Activated T-cell treated with anti-CD3 and anti-CD28 coated beads, Interleukin-2, amount 50 U/mL, for 4 hours (primary cell): Measurements from ENCODE around the gene DIS3L2. TPM values are rescaled to one million over a fixed set of nuclear protein-coding genes. Genes with fewer than 3 reads are reported as not detected.
"Not testable (repeated sequence)": the region's sequence is repeated elsewhere in the genome, so short reads cannot be mapped to it uniquely, and the experiment has no call there.

Experiments used
- ATAC-seq, 2 donors: fragments of 200-7000 bp; cut with Tn5 transposase; one replicate each; pipeline ENCODE4 v1.10.0; 2021
- DNase-seq: peaks from one replicate; pipeline ENCODE4 v3.0.0-alpha.2; 2020
- H3K27me3 Mint-ChIP-seq: one replicate; pipeline ENCODE4 v1.8.0; 2021; ENCODE audit warnings: low read depth, mixed read lengths
- H3K36me3 Mint-ChIP-seq: one replicate; pipeline ENCODE4 v1.8.0; 2022; ENCODE audit warnings: mixed read lengths; ENCODE audit not compliant: insufficient read depth
- H3K4me1 Mint-ChIP-seq: one replicate; pipeline ENCODE4 v1.8.0; 2021; ENCODE audit warnings: low read depth, mixed read lengths
- H3K4me3 Mint-ChIP-seq: one replicate; pipeline ENCODE4 v1.8.0; 2021; ENCODE audit warnings: mild to moderate bottlenecking, moderate library complexity, mixed read lengths
- H3K9me3 Mint-ChIP-seq: one replicate; pipeline ENCODE4 v1.8.0; 2021; ENCODE audit warnings: mixed read lengths
- total RNA-seq, 3 donors: library from RNA; stranded (reverse); gene quantifications; one replicate each; pipeline ENCODE4 v1.2.1, GENCODE V29; 2021

The DIS3L2 gene
- total RNA-seq, 3 donors from 2014 or later = 38.5 to 43.7 (median 41.4) TPM

GRCh38 chr2:232320443-232320803, 358.9 kb downstream of the DIS3L2 start:
- Mint-ChIP-seq H3K4me1 (peaks cover 72% of the 10 kb centered on the region), H3K9me3 (no peaks in the 10 kb centered on the region), H3K27me3 (no peaks in the 10 kb centered on the region), H3K36me3 (no peaks in the 10 kb centered on the region), H3K4me3 (no peak overlapping the region)
- no peak for DNase-seq
- ATAC-seq = no peak

- peaks cover 63% of the 10 kb centered on the region for H3K4me1 Mint-ChIP-seq
- H3K27me3 Mint-ChIP-seq = no peaks in the 10 kb centered on the region
- ATAC-seq (peak; percentile 64 to 77), DNase-seq (peak; percentile 28)
- no peaks in the 10 kb centered on the region for H3K36me3 Mint-ChIP-seq
- H3K9me3 Mint-ChIP-seq = no peaks in the 10 kb centered on the region
- H3K4me3 Mint-ChIP-seq = no peak overlapping the region
These were observed 359.8 kb downstream of the DIS3L2 start for GRCh38 chr2:232321156-232321816.

DNA sequence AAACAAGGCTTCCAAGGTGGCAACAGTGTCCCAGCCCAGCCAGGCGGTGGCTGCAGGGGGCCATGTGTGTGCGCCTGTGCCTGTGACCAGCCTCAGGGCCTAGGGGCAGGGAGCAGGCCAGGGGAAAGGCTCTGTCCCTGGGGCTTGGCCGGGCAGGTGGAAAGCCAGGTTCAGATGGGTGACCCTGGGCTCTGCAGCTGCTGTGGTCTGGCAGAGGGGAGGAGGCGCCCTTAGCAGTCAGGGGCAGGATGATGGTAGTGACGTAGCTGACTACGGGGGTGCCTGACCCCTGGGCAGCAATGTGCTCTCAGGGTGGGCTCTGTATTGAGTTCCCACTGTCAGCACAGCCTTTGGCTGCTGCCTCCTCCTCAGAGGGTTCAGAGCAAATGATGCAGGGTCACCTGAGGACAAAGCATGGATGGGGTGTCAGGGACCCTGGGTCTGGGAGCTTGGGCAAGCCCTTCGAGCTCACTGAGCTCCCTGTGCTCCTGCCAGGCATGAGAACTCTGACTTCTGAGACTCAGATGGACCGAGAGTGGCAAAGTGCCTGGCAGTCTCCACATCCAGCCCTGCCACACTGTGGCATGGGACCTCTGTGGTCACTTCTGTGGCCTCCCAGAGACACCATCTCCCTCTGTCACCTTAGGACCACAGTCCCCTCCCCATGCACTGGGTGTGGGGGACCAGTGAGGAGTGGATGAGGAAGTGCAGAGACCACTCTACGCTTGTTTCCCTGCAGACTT, 360.5 kb downstream of the DIS3L2 start:
- no peak overlapping the region for H3K4me3 Mint-ChIP-seq
- H3K4me1 Mint-ChIP-seq = peaks cover 56% of the 10 kb centered on the region

DNA sequence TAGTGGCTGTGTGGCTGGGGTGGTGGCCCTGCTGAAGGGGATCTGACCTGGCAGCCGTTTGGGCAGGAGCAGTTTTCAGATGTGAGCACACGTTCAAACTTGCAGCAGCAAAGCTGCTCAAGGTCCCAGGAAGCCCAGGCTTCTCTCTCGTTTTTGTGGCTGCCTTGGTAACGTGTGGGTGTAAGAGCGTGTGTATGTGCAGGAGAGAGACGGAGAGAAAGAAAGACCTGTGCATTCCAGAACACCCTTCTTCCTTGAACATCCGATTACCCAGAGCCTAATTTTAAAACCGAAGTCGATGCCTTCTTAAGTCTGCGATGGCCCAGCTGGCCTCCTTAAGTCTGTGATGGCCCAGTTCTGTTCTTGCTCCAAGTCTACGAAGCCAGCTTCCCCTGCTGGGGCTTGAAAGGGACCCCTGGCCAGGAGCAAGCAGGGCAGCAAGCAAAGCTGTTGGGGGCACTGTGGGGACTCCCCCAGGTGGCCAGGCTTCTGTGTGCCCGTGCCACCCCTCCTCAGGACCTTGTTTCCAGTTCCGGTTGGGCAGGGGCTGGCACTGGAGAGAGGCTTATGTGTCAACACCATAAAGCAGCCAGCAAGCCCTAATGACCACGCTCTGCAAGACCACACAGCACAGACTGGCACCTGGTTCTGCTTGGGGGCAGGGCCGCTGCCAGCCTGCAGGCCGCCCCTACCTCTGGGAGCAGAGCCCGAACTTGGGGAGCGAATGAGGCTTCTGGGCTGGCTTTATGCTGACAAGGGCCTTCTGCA, 361.2 kb downstream of the DIS3L2 start:
- ATAC-seq (peak in 1 of 2 donors; percentile 35), DNase-seq (no peak)
- peaks cover 55% of the 10 kb centered on the region for H3K4me1 Mint-ChIP-seq
- H3K36me3 Mint-ChIP-seq = no peaks in the 10 kb centered on the region
- H3K4me3 Mint-ChIP-seq = no peak overlapping the region
- no peaks in the 10 kb centered on the region for H3K27me3 Mint-ChIP-seq
- H3K9me3 Mint-ChIP-seq = no peaks in the 10 kb centered on the region

More for the DNA sequence above, 360.5 kb downstream of the DIS3L2 start:
- no peaks in the 10 kb centered on the region for H3K27me3 Mint-ChIP-seq
- no peaks in the 10 kb centered on the region for H3K36me3 Mint-ChIP-seq
- ATAC-seq (no peak), DNase-seq (no peak)
- H3K9me3 Mint-ChIP-seq = no peaks in the 10 kb centered on the region

- H3K36me3 Mint-ChIP-seq = no peaks in the 10 kb centered on the region
- DNase-seq = no peak
- peaks cover 51% of the 10 kb centered on the region for H3K4me1 Mint-ChIP-seq
- no peak overlapping the region for H3K4me3 Mint-ChIP-seq
- H3K9me3 Mint-ChIP-seq = no peaks in the 10 kb centered on the region
- ATAC-seq = no peak
- H3K27me3 Mint-ChIP-seq = no peaks in the 10 kb centered on the region
These were observed 361.8 kb downstream of the DIS3L2 start for GRCh38 chr2:232323328-232323650.

GRCh38 chr2:232323967-232324366, 362.5 kb downstream of the DIS3L2 start:
- H3K36me3 Mint-ChIP-seq, H3K9me3 Mint-ChIP-seq, H3K4me3 Mint-ChIP-seq, ATAC-seq, H3K27me3 Mint-ChIP-seq, DNase-seq: not testable (repeated sequence)
- peaks cover 46% of the 10 kb centered on the region for H3K4me1 Mint-ChIP-seq

- no peaks in the 10 kb centered on the region for H3K9me3 Mint-ChIP-seq
- H3K4me1 Mint-ChIP-seq = peaks cover 37% of the 10 kb centered on the region
- no peak for DNase-seq
- H3K4me3 Mint-ChIP-seq = no peak overlapping the region
- H3K27me3 Mint-ChIP-seq = no peaks in the 10 kb centered on the region
- no peak for ATAC-seq
- H3K36me3 Mint-ChIP-seq = no peaks in the 10 kb centered on the region
These were observed 363.3 kb downstream of the DIS3L2 start for GRCh38 chr2:232324778-232325177.

DNA sequence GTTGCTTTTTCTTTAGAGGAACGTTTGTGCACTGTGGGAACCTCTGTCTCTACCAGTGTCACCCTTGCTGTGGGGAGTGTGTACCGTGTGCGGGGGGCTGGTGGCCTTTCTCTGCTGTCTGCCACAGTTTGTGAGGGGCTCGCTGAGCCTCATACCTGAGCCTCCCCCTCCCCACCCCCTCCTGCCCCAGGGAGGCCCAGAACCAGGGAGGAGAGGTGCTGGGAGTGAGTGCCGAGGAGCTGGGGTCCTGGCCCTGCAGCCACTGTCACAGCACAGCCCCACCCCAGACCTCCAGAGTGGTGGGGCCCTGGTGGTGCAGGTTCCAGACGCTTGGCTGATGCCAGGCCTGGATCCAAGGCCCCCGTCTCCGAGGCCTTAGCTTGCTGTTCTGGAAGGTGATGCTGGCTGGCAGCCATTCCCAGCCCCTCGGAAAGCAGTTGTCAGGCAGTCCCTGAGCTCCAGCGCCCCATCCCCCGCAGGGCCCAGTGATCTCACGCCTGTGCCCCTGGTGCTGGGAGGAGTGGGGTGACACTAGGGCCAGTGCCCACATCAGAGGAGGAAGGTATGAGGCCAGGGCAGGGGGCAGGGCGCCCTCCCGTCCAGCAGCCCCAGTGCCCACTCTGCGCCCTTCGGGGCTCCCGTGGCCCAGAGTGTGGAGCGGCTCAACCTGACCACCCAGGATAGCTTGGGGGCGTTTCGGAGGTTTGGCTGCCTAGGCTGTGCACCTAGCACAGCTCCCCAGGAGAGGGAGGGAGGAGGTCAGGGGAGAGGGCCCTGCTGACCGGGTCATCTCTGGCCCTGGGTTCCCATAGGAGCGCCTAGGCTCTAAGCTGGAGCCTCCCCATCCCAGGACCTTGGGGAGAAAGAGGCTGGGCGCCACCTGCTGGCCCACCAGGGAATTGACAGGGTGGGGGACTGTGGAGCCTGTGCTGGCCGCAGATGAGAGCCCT, 364.1 kb downstream of the DIS3L2 start:
- peaks cover 29% of the 10 kb centered on the region for H3K4me1 Mint-ChIP-seq
- H3K4me3 Mint-ChIP-seq = no peak overlapping the region
- no peaks in the 10 kb centered on the region for H3K9me3 Mint-ChIP-seq
- peak; percentile 51 to 54 for ATAC-seq
- peak; percentile 47 for DNase-seq
- H3K27me3 Mint-ChIP-seq = no peaks in the 10 kb centered on the region
- H3K36me3 Mint-ChIP-seq = no peaks in the 10 kb centered on the region

GRCh38 chr2:232326274-232327104, 365.0 kb downstream of the DIS3L2 start:
- not testable (repeated sequence) for H3K9me3 Mint-ChIP-seq, ATAC-seq, DNase-seq, H3K27me3 Mint-ChIP-seq, H3K4me3 Mint-ChIP-seq, H3K36me3 Mint-ChIP-seq
- H3K4me1 Mint-ChIP-seq = peaks cover 20% of the 10 kb centered on the region

DNA sequence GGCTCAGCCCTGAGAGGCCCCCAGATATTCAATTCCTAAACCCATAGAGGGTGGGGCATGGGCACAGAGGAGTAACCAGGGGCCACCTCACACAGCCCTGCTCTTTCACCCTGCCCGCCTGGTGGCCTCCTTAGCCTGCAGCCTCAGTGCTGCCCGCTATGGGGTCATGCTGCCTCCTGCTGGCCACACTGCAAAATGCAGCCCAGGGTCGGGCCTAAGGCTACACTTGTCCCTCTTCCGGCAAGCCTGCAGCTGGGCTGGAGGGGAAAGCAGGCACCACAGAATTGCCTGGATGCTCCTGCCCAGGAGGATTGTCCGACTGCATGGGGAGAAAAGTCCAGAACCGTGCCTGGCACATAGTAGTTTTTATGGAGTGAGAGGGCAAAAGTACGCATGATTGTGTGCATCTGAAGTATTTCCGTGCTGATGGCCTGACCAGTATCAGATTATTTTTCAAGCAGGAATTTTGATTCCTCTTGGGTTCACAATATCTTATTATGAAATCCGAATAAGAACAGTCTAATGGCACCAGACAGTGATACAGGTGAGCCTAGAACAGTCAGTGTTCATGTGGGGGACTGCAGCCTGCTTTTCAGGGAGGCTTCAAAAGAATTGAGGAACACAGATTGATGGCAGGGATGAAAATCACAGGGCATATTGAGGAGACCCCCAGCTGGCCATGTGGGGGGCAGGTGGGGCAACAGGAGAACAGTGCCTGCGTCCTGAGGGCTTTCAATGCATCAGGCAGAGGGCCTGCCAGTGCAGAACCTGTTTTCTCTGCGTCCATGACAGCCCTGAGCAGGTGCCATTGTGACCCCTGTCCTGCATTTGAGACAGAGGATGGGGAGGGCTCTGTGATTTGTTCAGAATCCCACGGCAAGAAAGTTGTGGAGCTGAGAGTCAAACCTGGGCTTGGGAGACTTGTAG, 365.9 kb downstream of the DIS3L2 start:
- Mint-ChIP-seq H3K4me1 (peaks cover 12% of the 10 kb centered on the region), H3K4me3 (no peak overlapping the region), H3K36me3 (no peaks in the 10 kb centered on the region), H3K9me3 (no peaks in the 10 kb centered on the region), H3K27me3 (no peaks in the 10 kb centered on the region)
- DNase-seq = peak; percentile 85
- peak; percentile 82 to 83 for ATAC-seq

DNA sequence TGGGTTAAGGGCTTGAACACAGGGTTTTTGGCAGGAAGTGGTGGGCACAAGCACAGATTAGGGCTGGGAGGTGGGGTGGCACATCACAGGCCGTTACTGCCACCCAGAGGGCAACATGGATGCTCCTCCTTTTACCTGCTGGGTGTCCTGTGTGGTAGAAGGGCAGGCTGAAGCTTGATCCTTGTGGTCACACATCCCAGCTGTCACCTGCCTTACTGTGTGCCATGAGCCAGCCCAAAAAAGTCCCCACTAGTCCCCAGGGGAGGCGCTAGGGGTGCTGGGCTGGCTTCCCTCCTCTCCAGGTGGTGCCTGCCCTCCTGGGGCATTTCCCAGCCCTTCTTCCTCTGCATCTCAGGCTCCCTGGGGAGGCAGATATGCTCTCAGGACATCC, 366.5 kb downstream of the DIS3L2 start:
- H3K4me3 Mint-ChIP-seq = no peak overlapping the region
- H3K27me3 Mint-ChIP-seq = no peaks in the 10 kb centered on the region
- no peak for ATAC-seq
- peaks cover 5% of the 10 kb centered on the region for H3K4me1 Mint-ChIP-seq
- no peaks in the 10 kb centered on the region for H3K9me3 Mint-ChIP-seq
- no peak for DNase-seq
- H3K36me3 Mint-ChIP-seq = no peaks in the 10 kb centered on the region

GRCh38 chr2:232328516-232329460, 367.3 kb downstream of the DIS3L2 start:
- no peak for ATAC-seq
- no peak overlapping the region for H3K4me3 Mint-ChIP-seq
- no peaks in the 10 kb centered on the region for H3K36me3 Mint-ChIP-seq
- no peaks in the 10 kb centered on the region for H3K9me3 Mint-ChIP-seq
- DNase-seq = no peak
- H3K27me3 Mint-ChIP-seq = no peaks in the 10 kb centered on the region
- peaks cover 5% of the 10 kb centered on the region for H3K4me1 Mint-ChIP-seq
